GM18858 (cell line): ENCODE data around the gene PPP1R14B.

ENCODE experiments used
- ATAC-seq: cut with Tn5 transposase; IDR thresholded peaks from one replicate; pipeline ENCODE4 v1.9.1; 2021; ENCODE audit not compliant: unreplicated experiment

The PPP1R14B gene

DNA sequence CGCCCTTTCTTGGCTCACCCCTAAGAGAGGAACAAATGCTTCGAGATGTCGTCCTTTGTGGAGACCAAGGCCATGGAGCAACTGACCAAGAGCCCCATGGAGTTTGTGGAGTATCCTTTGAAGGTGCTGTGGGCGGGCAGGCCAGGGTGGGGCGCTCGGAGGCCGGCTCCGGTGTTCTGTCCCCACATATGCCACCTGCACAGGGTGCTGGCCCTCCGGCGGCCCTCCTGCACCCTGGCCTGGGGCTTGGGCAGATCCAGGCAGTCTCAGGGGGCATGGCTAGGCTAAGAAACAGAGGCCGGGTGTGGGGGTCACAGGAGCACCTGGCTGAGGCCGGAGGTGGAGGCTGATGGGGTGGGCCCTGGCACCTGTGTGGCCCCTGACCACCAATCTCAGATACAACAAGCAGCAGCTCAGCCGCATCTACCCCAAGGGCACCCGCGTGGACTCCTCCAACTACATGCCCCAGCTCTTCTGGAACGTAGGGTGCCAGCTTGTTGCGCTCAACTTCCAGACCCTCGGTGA is 14.9 kb upstream of the PPP1R14B start:
- ATAC-seq = no peak

DNA sequence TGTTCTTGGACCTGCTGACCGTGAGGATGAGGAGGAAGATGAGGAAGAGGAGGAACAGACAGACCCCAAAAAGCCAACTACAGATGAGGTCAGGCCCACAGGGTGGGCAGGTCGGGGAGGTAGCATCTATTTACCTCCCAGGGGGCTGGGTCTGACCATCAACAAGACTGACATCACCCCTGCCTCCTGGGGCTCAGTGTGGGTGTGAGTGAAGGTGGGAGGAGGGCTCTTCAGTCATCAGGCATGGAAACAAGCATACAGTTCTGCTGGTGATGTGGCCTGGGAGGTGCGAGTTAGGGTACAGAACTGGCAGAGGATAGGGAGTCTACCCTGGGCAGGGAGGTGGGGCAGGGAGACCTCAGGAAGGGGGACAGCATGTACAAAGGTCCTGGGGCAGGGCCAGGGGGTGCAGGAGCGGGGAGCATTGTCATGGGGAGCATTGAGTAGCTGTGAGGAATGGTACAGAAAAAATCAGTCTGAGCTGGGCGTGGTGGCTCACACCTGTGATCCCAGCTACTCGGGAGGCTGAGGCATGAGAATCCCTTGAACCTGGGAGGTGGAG is 13.5 kb upstream of the PPP1R14B start:
- ATAC-seq = no peak

DNA sequence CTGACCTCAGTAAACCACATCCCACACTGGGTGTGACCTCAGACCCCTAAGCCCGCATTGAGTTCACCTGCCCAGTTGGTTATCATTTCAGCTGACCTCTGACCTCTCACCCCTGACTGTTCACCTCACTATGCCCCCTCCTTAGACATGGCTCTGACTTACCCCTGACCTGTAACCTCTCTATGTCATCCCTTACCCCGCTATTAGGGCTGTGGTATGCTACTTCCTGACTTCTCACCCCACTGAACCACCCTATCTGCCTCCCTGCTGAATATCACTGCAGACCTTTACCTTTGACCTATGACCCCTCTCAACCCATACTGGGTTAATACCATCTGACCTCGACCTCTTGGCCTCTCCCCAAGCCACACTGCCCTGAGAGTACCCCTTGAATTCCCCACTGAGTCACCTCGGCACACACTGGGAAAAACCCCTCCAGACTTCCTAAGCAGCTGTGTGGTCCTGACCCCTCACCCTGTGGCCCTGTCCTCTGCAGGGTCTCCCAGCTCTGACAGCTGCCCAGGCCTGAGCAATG is 12.9 kb upstream of the PPP1R14B start:
- no peak for ATAC-seq

DNA sequence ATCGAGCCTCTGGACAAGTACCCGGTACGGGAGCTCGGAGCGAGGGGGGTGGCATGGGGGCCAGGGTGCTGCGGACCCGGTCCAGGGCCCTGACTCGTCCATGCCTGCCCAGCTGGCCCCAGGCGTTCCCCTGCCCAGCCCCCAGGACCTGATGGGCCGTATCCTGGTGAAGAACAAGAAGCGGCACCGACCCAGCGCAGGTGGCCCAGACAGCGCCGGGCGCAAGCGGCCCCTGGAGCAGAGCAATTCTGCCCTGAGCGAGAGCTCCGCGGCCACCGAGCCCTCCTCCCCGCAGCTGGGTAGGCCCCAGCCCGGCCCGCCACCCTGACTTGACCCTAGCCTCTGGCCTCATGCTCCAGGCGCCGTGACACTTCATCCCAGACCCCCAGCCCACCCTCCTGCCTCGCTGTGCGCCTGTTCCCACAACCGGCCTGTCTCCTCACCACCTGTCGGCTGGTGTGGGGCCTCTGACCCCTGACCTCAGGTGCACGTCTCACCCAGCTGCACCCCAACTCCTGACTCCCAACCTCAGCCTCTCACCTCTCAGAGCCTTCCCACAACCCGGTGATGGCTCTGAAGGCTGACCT is 12.3 kb upstream of the PPP1R14B start:
- ATAC-seq = no peak

DNA sequence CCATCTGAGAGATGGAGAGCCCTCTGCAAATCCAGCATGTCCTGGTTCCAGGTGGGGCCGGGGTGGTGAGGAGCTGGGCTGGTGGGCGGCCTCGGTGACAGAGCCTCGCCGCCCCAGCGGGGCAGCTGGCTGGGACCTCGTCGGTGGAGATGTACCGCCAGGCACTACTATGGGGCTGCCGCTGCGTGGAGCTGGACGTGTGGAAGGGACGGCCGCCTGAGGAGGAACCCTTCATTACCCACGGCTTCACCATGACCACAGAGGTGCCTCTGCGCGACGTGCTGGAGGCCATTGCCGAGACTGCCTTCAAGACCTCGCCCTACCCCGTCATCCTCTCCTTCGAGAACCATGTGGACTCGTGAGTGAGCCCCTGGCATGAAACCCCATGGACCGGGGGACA is 11.6 kb upstream of the PPP1R14B start:
- ATAC-seq = no peak

DNA sequence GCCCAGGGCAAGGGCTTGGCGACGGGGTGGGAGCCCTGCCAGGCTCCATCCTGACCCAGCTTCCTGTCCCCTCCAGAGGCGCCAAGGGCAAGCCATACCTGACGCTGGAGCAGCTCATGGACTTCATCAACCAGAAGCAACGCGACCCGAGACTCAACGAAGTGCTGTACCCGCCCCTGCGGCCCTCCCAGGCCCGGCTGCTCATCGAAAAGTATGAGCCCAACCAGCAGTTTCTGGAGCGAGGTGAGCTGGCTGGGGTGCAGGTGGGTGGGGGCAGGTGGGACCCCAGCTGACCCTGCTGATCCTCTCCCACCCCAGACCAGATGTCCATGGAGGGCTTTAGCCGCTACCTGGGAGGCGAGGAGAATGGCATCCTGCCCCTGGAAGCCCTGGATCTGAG is 9.6 kb upstream of the PPP1R14B start:
- ATAC-seq = no peak

DNA sequence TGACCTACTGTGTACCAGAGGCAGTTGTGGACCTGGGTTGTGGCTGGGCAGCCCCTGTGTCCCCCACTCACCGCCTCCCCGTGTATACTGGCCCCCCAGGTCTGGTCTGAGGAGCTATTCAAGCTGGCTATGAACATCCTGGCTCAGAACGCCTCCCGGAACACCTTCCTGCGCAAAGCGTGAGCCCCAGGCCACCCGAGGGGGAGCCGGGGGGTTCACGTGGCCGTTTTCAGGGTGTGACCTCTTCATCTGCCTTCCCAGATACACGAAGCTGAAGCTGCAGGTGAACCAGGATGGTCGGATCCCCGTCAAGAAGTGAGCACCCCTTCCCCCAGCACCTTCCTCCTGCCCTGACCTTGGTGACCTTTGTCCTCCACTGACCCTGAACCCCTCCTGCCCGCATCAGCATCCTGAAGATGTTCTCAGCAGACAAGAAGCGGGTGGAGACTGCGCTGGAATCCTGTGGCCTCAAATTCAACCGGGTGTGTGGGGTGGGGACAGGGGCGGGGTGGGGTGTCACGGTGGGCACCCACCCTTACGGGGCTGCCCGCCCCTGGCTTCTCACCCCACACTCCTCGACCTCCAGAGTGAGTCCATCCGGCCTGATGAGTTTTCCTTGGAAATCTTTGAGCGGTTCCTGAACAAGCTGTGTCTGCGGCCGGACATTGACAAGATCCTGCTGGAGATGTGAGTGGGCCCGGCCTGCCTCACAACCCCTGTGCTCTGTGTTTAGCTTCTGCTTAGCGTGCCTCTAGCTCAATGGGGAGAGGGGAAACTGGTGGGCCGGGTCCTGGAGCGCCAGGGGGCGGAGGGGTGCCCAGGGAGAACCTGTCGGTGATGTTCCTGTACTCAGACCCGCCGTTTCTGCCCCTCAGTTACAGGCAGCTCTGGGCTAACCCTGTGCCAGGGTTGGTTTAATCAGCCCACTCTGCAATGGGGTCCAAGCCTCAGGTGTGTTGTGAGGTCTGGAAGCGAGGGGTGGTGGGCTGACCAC is 8.7 kb upstream of the PPP1R14B start:
- no peak for ATAC-seq

DNA sequence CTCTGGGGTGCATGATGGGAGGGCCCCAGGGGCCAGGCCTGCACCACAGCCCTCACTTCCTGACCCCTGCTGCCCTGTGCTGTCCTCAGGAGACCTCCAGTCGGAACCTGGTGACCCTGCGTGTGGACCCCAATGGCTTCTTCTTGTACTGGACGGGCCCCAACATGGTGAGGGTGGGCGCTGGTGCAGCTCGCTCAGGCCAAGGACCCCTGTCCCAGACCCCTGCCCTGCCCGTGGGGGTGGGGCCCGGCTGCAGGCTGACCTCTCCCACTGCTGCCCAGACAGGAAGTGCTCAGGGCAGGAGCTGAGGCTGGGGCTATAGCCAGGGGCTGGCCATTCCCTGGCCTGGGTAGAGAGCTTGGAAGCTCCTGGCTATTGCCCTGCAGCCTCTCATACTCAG is 7.6 kb upstream of the PPP1R14B start:
- no peak for ATAC-seq

DNA sequence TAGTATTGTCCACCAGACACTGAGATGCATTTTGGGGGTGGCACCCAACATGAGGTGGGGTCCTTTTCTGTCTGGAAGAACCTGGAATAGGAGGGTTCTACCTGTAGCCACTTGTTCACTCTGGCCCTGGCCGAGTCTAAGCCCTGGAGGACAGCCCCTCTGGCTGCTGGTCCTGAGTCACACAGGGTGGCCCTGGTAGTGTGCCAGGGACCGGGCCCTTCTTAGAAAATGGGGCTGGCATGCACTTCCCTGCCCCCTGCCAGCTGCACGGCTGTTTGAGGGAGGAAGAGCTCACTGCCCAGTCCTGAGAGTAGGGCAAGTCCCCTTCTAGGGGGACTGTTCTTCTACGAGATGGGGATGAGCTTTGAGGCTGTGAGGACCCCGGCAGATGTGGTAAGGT is 6.7 kb upstream of the PPP1R14B start:
- no peak for ATAC-seq

DNA sequence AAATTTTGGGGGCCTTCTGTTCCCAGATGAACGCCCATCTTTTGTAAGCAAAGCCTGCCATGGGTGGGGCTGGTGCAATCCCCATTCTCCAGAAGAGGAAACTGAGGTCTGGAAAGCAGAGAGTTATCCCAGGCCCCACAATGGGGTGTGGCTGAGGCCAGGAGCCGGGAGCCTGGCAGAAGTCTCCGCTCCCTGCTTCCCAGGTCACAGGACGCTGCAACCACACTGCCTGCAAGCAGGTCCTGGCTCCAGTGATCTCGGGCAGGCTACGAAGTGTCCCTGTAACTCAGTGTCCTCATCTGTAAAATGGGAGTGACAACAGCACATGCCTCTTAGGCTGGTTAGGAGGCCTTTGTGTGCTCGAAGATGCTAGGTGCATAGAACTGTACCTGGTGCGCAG is 6.3 kb upstream of the PPP1R14B start:
- ATAC-seq = no peak

DNA sequence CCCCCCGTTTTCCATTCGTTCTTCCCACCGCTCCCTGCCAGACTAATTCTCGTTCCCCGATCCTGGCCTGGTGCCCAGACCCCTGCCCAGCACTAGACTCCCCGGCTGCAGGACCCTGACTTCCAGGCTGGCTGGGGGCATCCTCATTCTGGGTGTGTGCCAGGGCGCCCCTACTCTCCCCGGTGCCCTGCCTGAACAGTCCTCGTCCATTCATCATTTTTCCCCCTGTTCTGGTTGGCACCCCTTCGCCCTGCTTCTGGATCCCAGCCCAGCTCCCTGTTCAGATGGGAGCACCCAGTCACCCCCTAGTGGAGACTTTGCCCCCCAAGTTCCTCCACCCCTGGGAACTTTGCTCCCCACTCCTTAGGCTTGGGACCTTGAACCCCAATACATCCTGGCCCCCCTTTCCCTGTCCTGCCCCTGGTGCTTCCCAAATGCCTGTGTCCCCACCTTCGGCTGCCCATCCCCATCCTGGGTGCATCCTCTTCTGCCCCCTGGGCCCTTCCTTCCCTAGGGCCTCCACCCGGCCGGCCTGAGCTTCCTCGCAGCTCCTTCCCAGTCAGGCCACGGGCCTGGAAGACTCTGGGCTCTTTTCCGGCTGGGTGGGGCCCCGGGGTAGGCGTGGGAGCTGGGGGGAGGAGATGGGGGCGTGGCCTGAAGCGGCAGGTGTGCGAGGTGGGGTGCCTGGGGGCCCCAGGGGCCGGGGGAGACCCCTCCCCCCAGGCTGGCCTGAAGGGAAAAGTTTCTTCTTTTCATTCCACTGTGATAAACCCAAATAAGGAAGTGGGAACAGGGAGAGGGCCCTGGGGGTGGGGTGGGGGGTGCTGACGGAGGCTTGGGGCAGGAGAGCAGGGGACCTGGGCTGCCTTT is 5.5 kb upstream of the PPP1R14B start:
- no peak for ATAC-seq

DNA sequence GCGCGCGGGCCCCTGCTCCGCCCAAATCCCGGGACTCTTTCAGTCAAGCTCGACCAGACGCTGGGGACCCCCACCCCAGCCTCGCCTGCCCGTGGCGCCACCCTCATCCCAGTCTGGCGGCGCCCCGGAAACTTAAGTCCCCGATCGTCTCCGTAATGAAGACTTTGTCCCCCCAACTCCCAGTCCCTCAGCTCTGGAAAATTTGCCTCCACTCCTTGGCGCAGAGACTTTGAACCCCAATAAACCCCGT is 4.9 kb upstream of the PPP1R14B start:
- no peak for ATAC-seq

DNA sequence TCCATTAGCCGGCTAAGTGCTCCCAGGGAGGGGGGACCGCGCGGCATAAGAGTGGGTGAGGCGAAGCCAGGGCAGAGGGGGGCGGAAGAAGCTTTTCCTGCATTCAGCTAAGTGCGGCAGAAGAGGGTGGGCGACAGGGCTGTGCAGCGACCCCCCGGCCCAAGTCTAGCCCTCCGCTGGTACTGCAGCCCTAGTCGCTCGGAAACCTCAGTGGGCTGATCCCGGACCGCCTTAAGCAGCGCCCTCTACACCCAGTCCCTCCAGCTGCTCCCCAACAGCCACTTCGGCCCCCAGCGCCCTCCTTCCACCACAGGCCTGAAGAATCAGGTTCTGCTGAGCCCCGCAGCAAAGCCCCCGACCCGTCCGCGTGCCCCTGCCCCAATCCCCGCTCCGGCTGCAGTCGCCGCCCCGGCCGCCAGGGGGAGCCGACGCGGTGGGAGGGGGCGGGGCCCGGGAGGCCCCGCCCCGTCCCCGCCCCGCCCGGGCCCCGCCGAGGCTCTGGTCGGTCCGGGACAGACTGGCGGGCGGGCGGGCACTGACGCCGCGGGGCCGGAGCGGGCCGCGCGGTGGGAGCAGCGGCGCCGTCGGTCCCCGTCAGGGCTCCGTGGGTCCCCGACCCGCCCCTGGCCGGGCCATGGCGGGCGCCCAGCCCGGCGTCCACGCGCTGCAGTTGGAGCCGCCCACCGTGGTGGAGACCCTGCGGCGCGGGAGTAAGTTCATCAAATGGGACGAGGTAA is 4.4 kb upstream of the PPP1R14B start, which contains the start of gene PLCB3:
TSS of gene PLCB3 (plus strand) at position 515 of the 737 bp plus-strand sequence. CDS start at position 635, 120 bp downstream.
- no peak for ATAC-seq

DNA sequence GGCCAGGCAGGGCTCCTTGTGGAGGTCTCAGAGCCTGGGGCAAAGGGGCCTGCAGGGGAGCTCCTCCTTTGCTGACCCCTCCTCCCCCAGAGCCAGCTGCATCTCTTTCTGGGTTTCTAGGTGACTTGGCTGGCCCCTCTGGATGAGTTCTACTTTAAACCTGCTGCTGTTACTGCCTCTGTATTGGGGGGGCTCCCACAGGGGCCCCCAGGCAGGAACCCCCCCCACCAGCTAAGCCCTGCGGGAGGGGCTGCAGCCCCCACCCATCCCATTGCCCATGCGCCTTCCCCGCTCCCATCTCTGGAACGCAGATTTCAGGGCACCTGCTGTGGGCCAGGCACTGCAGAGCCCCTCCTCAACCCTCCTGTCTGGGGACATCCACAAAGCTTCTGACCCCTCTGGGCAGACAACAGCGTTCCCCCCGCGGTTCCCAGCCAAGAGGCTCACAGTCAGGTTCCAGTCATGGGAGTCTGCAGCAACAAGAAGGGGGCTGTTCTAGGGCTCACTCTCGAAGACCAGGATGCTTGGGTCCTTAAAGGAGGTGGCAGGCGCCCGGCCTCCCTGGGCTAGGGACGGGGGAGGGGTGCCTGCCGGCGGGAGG is 3.8 kb upstream of the PPP1R14B start:
- no peak for ATAC-seq

DNA sequence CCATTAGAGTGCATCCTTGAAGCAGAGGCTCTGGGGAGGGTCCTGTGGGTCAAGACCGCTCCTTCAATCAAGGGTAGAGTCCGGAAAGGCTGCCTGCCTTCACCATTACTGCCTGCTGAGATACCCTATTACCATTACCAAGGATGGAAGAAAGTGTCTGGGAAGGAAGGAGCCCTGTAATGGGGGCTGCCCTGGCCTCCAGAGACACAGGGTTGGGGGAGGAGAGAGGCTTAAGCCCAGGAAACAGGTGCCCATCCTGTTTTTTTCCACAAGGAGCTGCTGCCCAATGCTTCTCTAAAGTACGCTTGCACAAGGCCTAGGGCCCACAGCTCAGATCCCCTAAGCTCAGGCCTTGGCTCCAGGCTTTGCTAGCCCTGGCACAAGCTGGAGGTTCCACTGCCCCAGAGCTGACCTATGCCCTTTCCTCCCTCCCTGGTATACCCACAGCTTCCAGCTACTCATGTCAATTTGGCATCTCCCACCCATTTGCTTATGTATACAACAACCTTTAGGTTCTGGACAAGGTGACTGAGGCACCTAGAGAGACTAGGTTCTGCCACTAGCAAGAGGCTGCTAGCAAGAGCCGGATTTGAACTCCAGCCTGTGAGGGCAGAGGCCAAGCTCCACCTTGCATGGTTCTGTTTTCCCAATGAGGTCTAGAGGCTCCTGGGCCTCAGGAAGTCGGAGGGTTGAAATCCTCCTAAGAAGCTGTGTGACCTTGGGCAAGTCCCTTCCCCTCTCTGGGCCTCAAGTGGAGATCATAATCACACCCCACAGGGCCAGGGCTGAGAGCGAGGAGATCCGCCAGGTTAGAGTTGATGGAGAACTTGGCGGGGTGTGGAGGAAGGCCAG is 3.0 kb upstream of the PPP1R14B start:
- ATAC-seq = no peak

DNA sequence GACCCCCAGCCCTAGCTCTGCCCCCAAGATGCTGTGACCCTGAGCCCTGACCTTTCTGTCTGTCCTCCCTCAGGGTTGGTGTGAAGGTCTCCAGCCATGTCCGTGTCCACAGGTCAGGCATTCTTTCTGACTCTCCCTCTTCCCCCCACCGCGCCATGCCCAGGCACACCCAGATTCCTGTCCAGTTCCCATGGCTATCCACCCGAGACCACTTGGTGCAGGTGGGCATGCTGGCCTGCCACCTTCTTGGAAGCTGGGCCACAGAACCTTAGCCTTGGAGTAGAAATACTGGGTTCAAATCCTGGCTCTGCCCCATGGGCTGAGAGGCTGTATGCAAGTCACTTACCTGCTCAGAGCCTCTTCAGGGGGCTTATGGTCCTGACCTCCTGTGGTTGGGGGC is 2.3 kb upstream of the PPP1R14B start:
- no peak for ATAC-seq

DNA sequence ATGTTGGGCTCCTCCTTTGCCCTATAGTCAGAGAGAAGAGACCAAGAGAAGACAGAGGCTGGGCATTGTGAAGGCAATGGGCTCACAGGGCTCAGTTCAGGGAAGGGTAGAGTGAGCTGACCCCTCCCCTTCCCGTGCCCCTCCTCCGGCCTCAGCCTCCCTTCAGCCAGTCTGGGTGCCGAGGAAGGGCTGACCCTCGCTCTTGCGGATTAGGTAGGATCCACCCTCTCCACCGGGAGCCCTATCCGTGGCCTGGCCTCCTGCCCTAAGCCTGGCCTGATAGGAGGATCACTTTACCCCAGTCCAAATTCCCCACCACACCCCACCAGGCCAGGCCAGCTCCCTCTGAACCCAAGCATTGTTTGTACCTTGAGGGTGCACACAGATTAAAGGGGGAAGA is 1.8 kb upstream of the PPP1R14B start:
- no peak for ATAC-seq

DNA sequence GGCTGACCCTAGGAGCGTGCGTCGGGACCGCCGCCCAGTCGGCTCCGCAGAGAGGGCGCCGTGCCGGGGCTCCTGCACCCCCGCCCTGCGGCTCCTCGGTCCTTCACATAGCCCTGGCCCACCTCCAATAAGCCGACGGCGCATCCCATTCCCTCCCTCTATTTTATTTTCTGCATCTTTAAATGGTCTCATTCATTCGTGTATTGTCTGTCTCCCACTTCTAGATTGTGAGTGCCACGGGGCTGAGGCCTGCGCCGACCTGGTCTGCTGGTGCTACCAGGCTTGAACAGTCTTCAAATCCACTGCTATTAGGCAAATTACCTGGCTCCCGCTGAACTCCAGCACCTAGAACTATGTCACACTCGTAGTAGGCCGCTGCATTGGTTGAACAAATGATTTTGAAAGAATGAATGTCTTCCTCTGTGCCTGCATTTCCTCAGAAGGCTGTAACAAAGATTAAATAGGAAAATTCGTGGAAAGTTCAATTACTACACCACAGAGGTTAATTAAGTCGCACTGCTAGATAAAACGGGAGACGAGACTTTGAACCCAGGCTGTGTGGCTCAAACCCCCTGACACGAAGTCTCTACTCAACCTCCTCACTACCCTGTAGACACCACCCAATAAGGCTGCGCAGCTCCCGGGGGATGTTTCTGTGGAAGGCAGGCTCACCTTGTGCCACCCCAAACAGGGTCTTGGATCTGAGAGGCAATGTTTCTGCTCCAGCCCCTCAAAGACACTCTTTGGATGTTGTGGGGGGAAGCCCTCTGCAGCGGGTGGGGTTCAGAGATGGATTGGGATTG is 1.2 kb upstream of the PPP1R14B start:
- ATAC-seq = no peak
